HG02678 (cell line): ENCODE measurements around the gene ANXA8.

Experiments used
- ATAC-seq: cut with Tn5 transposase; IDR thresholded peaks from one replicate; pipeline ENCODE4 v1.9.1; 2021; ENCODE audit warnings: mild to moderate bottlenecking, moderate library complexity; ENCODE audit not compliant: unreplicated experiment

The ANXA8 gene

DNA sequence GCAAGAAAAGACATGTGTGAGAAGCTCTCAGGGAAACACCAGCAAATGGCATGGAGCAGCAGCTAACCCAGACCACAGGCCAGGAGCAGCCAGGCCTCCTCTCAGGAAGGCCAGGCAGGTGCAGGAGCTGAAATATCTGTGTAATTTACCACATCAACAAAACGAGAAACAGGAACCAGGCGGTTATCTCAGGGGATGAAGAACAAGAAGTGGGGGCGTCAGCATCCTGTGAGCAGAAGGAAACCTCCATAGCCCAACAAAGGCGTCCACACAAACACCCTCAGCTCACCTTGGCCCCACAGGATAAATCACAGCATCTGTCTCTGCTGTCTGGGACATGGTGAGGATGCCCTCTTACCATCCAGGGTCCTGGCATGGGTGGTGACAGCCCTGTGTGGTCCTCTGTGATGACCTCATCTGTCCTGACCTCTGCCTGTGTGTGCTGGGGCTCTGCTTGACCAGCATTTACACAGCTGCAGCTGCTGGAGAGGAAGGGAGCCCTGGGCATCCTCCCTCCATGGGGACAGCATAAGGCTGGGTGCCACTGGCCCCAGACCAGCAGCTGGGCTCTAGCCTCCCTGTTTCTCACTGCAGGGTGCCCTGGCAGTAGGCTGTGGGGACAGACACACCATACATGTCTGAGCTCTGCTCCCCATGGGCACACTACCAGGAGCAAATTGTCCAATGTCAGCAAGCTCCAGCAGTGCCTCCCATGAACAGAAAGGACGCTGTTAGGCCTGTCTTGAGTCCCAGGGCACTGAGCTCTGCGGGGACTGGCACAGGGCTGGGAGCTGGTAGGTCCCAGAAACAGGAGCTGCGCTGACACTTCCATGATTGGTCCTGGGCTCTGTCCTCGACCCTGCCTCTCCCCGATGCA is 34.6 kb downstream of the ANXA8 start:
- no peak for ATAC-seq

DNA sequence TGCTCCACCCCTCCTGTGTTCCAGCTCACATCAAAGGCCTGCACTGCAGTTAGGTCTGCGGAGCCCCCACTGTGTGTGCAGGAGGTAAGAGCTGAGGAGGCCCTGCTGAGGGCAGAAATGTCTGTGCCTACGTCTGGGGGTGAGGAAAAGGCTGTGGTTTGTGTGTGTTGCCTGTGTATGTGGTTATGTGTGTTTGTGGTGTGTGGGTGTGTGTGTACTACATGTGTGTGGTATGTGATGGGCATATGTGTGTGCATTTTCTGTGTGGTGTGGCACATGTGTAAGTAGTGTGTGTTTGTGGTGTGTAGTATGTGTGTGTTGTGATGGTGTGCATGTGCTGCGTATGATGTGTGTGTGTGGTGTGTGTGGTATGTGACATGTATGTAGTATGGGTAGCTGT is 36.2 kb downstream of the ANXA8 start:
- ATAC-seq: no peak

DNA sequence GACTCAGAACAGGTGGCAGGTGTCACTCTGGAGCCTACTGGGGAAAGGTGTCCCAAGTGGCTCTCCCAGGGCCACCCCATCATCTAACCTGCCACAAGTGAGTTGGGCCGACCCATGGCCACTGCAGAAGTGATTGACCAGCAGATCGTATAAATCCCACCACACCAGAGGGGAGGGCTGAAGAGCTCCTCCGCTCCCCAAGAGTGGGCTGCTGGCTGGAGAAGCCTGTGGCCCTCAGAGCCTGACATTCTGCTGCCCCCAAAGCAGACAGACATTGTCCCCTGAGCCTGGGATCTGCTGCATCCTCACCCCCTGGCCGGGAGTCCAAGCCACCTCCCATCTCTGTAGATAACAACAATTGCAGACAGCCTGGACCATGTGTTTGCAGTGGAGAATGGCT is 36.7 kb downstream of the ANXA8 start:
- no peak for ATAC-seq

DNA sequence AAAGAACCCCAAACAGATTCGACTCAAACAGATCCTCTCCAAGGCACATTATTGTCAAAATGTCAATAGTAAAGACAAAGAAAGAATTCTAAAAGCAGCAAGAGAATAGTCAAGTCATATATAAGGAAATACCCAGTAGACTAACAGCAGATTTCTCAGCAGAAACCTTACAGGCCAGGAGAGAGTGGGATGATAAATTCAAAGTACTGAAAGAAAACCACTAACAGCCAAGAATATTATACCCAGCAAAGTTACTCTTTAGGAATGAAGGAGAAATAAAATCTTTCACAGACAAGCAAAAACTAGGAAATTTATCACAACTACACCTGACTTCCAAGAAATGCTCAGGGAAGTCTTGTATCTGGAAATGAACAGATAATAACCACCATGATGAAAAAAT is 38.2 kb downstream of the ANXA8 start:
- ATAC-seq: no peak

DNA sequence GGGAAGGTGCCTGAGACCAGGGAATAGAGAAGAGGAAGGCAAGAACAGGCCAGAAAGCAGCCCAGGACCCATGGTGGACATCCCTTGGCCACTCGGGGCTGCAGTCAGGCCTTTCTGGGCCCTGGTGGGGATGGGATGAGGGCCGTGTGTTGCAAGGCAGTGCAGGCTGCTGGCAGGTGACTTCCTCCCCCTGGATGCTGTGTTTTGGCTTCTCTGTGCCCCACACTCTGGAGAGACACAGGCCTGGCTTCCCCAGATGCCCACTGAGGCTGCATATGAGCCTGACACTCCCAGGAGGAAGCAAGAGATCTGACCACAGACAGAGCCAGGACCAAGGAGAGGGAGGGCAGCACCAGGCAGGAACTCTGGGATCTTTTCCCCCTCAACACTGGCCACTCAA is 39.9 kb downstream of the ANXA8 start:
- no peak for ATAC-seq

DNA sequence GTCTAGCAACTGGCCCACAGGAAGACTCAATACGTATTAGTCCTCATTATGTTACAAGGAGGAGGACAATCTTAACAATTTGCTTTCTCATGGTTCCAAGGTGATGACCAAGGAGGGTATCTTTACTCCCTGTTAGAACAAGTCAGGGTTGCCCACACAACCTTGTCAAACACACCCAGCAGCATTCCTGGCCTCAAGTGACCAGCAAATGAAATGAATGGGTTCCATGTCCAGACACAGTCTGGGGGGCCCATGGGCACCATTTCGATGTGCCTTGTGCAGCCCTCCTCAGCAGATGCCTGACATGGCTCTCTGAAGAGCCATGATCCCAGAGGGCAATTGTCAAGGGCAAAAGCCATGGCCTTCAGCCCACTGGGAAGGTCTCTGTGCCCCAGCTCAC is 40.8 kb downstream of the ANXA8 start:
- no peak for ATAC-seq

DNA sequence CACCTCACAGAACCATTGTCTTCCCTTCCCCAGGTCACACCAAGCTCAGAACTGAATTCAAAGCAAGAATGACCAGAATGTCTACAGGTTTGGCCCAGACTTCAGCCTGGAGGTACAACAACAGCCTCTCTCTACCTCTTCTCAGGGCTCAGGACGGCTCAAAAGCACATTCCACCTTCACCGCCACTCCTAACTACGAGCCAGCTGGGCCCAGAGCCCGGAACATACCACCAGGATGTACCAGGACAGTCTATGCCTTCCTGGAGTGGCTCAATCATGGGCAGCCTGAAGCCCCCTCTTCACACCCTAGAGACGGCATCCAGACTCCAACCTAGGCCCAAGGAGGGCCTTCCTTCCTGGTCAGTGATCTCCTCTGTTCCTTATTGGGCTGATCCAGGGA is 41.6 kb downstream of the ANXA8 start:
- ATAC-seq: no peak

DNA sequence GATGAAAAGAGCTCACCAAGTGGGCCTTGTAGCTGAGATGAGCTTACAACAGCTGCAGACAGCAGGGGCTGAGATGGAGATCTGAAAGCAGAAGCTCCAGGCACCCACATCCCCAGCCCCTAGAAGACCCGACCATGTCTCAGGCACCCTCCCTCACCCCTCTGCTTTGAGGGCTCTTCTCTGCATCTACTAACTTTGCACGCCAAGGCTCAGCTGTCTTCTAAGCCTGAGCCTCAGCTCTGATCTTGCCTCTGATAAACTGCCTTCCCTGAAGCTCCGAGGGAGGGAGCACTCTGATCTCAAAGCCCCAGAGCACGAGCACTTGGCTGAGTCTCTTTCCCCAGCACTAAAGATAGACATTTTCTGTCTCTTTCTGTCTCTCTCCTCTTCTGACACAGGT is 42.0 kb downstream of the ANXA8 start:
- no peak for ATAC-seq

DNA sequence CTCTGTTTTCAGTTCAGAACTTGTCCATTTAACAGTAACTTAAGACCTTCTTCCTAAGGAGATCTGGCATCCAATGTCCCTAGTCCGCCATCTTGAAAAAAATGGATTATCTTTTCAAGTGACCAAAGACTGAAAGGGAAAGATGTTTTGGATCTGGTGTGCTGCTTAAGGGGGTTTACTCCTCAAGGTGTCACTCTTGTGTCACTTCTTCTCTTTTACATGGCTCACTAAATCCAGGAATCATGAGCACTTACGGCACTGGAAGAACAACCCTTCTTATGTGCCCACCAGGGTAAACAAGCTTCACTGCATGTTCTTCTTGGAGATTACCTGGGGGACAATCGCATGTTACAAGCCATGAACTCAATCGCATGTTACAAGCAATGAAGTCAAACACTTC is 43.7 kb downstream of the ANXA8 start:
- no peak for ATAC-seq

DNA sequence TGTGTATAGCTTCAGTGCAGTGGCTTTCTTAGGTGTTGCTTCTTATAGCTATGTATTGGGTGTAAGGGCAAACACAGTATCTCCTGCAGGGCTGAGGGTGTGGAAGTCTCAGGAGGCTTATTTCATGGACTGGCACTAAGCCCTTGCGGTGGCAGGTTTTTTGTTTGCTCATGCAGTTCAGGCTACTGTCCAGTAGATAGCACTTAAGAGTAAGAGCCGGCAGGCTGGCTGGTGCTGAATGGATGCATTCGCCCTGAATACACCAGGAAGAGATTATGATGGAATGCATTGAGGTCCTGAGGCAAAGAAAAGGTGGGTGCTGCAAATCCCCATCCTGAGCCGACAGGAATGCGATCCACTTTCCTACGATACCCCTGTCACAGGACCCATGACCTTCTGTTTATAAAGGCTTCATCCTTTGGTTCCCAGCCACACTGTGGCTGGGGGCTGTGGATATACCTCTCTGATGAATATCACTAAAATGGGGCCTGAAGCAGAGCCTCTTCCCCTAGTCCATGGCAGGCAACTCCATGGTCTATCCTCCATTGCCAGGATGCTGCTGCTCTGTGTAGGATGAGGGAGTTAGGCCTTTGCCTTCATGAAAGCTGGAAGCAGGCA is 44.9 kb downstream of the ANXA8 start:
- no peak for ATAC-seq

DNA sequence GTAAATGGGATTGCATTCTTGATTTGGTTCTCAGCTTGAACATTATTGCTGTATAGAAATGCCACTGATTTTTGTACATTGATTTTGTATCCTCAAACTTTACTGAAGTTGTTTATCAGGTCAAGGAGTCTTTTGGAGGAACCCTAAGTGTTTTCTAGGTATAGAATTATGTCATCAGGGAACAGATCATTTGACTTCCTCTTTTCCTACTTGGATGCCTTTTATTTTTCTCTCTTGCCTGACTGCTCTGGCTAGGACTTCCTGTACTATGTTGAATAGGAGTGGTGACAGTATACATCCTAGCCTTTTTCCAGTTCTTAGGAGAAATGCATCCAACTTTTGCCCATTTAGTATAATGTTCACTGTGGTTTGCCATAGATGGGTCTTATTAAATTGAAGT is 48.8 kb downstream of the ANXA8 start:
- ATAC-seq: no peak

DNA sequence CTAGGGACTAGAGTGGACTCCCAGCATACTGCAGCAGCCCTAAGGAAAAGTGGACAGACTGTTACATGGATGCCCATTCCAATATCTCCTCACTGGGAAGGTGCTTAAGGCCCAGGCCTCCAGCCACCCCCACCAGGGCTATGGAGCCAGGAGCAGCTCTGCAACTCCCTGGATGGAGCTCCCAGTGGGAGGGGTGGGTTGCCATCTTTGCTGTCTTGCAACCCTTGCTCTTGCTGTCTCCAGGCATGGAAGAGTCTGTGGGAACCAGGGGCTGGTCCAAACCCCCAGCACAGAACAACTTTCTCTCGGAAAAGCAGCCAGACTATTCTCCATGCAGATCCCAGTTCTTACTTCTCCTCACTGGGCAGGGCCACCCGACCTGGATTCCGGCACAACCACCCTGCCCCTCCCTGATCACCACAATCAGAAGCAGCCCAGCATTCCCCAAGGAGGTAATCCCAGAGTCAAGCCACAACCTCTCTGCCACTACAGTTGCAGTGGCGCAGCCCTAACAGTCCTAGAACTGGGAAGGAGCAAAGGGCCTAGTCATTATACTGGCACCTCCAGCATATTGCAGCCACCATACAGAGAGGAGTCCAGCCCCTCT is 58.0 kb downstream of the ANXA8 start:
- no peak for ATAC-seq

DNA sequence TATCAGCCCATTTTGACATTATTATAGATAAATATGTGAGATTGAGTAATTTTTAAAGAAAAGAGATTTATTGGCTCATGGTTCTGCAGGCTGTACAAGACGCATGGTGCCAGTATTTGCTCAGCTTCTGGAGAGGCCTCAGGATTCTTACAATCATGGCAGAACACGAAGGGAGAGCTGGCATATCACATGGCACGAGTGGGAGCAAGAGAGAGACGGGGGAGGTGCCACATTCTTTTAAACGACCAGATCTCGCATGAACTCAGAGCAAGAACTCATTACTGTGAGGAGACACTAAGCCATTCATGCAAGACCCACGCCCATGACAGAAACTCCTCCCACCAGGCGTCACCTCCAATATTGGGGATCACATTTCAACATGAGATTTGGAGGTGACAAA is 59.7 kb downstream of the ANXA8 start:
- ATAC-seq: no peak

DNA sequence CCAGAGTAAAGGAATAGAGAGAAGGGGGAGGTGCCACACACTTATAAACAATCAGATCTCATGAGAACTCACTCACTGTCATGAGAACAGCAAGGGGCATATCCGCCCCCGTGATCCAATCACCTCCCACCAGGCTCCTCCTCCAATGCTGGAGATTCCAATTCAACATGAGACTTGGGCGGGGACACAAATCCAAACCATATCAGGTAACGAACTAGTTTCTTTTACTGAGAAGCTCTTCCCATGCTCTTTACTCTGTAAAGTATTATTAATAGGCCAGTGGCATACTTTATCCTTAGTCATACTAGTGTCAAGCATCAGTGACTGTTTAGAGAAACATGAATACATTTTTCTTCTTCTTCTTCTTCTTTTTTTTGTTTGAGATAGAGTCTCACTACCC is 60.4 kb downstream of the ANXA8 start:
- ATAC-seq: no peak

DNA sequence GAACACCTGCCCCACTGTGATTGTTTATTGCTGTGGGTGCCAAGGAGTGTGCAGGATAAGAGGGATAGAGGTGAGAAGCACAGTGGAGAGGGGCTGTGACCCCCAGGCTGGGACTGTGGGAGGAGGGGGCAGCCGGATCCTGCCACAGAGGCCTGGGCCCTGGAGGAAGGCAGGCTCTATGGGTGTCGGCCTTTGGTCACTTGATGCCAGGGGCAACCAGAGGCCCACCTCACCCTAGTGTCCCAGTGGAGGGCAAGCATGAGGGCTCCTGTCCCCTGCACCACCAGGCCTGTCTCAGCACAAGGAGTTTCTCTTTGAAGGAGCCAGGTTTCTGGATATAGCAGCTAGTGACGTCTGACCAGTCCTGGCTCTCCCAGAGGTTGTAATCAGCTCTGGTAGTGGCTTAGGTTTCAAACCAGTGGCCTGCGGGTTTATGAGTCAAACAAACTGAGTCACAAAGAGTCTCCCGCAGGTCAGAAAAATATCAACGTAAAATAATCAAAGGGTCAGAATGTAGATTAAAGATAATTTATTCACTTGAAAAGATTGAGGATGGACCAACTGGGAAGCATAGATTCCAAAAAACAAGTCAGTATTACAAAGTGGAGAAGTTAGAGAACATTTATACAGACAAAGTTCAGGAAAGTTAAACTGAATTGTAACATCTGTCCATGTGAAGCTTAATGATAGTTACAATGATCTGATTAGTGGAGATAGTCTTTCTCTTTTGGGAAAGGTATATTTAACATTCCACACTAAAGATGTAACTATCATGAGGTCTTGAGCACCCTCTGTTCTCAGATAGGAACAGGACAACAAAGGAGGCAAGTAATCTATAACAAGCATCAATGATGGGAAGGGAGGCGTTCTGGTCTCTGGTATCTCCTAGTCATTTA is 62.6 kb downstream of the ANXA8 start:
- no peak for ATAC-seq

DNA sequence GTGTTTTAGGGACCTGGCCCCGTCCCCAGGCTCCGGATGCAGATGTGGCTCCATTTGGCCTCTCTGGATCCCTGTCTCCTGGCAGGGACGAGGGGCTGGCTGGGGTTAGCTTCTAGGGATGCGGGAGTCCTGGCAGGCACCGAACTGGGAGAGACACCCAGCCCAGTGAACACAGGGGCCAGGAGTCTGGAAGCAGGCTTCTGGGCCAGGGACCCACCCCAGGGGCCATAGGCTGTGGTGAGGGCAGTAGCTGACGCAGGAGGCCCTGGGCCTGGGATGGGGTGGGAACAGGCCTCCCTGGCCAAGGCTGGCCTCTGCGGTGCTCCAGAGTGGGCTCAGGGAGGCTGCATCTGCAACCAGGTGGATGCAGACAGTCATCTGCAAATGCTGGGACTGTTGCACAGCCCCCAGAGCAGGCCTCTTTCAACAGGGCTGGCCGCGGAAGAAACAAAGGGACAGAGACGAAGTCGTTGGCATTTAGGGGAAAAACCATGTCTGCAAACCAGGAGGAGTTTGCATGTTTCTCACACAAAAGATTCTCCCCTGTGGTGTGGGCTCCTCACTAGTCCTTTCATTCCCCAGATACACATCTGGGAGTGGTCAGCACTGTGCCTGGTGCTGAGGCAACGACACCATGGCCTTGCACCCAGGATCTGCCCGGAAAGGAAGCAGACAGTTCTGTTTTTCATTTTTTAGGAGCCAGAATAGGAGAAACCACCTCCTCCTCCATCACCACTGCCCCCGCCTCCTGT is 63.4 kb downstream of the ANXA8 start:
- no peak for ATAC-seq

DNA sequence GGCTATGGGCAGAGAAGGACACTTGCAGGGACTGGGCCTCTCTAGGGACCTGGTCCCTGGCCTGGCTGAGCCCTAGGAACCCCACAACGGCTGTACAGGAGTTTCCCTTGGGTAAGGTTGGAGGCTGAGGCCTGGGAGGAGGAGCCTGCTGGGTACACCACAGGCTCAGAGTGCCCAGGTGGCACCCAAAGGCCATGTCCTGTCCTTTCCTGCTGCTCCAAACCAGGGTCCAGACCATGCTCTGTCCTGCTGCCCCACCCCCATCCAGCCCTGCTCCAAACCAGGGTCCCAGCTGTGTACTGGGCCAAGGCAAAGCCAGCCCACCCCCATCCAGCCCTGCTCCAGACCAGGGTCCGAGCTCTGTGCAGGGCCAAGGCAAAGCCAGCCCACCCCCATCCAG is 64.5 kb downstream of the ANXA8 start:
- no peak for ATAC-seq

DNA sequence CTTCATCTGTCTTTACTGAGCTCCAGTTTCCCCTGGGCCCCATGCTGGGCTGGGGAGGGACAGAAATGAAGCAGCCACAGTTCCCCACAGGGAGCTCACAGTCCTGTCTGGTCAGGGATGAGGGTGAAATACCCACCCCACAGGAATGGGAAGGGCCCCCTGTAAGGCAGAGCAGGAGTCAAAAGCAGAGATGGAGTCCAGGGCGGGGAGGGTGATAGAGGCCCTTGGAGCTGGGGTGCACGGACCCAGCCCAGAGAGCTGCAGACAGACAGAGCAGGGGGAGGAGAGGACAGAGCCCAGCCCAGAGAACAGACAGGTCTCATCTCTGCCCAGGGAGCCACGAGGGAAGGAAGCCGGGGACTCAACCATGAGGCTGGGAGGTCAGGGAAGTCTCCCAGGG is 64.9 kb downstream of the ANXA8 start:
- no peak for ATAC-seq

DNA sequence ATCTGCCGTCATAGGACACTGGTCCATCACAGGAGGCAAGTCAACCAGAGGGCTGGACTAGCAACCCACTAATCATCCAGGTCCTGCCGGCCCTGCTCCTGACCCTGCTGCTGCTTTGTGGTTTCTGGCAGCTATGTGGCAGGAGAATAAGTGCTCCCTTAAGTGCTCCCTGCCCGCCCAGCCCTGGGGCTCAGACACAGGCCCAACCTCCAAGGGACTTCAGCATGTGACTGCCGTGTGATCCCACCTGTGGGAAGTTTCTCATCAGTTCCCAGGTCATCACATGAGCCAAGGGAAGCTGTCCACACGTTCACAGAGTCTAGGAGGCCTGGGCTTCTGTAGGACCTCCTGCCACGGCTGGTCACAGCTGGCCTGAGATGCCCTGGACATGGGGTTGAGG is 65.6 kb downstream of the ANXA8 start:
- no peak for ATAC-seq
